Stimulated activated CD8-positive, alpha-beta memory T cell treated with anti-CD3 and anti-CD28 coated beads, Interleukin-4, amount 100 ng/mL, for 4 hours (primary cell): ENCODE results near the gene METTL25.

Experiments used
- DNase-seq, 2 donors: peaks; one replicate each; pipeline ENCODE4 v3.0.0-alpha.2; 2020; ENCODE audit warnings: low read depth in 2 of 2, low spot score in 1 of 2

The METTL25 gene

DNA sequence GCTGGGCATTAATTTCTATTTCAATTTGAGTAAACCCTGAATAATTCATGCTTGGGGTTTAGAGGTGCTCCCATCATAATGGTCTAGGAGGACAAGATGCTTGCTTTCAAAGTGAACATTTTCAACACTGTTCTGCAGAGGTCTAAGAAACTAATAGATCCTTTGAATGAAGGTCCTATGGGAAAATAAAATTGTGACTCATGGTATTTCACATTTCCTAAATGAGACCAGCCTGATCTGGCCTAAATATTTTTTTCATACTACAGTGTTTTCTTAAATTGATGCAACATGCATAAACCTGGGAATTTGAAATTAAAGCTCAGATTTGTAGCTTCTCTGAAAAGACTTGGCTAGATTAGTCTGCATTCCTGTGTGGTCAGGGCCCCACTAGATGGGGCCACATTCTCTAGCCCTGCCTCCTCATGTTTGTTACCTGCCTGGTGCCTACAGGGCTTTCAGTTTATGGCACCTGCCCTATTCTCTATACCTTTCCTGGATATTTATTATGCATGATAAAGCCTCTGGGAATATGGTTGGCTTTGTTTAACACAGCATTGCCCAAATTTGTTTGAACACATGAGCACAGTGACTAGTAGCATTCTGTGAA, 112.7 kb downstream of the METTL25 start:
- no peak for DNase-seq

DNA sequence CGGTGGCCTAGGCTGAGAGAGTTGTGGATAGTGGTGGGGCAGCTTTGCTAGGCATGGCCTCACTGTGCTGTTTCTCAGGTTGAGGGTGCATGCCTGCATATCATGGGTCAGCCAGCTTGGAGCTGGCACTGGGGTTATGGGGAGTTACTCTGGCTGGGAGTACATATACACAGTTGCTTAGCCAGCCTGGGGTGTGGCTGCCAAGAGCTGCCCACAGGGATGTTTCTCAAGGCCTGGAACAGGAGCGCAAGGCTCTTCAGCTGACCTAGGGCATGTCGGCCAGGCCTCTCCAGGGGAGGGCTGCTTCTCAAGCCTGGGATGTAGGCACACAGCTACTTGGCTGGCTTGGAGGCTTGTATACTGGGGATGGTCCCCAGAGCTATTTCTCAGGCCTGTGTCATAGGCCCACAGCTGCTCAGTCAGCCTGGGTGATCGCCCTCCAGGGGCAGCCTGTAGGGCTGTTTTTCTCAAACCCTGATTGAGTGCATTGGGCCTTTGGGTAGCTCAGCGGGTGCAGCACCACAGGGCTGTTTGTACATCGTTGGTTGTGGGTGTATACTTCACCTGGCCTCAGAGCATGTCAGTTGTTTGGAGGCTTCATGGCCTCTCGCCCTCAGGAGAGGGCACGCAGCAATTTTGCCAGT, 114.9 kb downstream of the METTL25 start:
- no peak for DNase-seq

DNA sequence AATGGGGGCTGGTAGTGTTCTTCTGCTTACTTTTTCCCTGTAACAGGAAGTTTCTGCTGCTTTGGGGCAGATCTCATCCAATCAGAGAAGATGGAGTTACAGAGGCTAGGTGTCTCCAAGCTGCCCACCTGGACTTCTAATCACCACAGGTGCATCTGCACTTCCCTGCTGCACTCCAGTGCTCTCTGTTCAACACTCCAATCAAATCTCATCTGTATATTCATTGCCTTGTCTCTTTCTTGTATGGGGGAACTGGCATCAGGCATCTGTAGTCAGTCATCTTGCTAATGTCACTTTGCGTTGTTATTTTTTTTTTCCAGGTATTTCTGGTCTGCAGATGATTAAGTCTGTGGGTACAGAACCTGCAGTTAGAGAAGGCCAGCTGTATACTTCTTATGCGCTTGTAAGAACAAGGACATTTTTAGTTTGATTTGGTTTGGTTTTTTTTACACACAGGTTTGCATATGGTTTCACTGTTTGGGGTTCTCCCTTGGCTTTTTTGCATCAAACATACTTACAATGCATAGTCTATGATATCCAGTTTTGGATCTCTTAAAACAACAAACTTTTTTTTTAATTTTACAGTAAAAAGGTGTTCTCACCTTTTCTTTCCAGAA, 116.0 kb downstream of the METTL25 start:
- no peak for DNase-seq

DNA sequence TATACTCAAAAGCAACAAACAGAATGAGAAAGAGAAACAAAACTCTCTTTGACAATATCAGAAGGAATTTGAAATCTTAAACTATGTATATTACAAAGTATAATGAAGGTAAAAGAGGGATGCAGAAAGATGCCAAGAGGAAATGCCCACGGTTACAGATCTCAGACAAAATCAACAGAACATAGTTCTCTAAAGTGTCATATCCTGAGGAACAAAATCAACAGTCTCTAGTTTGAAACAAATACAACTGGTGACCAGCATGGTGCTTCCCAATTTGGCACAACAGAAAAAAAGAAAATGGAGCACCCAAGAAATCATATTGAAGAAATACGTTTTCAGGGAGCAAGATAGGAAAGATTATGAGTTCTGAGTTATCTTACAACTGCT, 116.5 kb downstream of the METTL25 start:
- no peak for DNase-seq

DNA sequence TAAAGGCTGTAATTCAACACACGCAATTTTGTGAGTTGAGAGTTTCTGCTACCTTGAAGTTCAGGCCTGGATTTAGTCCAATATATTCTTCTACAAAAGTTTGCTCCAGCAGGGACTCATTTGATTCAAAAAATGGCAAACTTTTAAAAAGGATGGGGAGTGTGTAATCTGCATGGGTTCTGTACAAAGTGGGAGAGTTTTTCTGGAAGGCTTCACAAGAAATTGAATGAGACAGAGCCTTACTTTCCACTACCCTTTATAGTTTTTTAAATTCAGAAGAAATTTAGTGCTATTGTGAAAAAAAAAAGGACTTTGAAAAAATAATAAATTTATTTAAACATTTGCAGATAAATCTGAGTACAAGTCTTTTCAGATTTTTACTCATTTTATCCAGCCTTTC, 116.9 kb downstream of the METTL25 start:
- DNase-seq: no peak

DNA sequence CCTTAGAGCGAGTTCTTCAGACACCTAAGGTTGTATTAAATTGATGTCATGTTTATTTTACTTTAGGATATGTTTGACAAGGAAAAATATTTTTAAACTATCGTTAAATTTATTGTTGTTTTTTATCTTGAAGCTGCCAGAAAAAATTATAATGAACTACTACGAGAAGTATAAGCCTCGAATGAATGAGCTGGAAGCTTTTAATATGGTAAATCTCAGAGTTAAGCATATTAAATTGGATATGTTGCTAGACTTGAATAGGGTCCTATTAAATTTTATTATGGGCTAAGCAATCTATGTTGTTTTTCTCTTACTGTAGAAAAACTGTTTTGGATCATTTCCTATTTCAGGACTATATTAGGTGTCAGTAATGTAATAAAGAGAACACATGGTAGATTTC, 118.2 kb downstream of the METTL25 start:
- DNase-seq: no peak

DNA sequence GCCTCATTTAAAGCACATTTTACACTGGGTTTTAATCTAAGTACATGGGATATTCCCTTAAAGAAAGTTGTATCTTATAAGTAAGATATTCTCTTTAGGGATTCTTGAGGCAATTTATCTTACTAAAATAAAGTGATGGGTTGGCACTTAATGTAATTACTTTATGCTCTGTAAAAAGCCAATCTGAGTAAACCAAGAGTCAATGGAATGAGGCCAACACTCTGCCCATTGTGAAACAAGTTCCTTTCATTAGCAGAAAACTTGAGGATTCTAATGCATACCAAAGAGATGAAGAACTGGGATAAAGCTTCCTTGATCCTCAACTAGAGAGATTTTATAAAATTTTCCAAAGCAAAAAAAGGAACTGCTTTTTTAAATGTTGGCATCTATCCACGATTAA, 121.2 kb downstream of the METTL25 start:
- no peak for DNase-seq

DNA sequence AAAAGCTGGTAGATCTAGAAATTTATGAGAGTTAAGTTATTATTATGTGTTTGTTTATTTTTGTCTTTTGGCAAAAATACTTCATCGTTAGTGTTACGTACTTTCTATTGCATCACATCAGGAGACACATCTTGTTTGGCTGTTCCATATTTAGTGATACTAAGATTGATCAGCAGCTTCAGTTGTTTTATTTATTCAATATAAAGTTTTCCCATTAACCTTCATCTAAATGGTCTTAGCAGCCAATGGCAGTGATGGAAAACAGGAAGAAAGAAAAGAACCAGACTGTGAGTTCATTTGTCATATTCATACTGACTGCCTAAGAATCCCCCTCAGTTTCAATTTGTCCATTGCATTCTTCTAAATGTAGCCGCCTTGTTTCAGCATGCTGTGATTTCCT, 122.3 kb downstream of the METTL25 start:
- no peak for DNase-seq

DNA sequence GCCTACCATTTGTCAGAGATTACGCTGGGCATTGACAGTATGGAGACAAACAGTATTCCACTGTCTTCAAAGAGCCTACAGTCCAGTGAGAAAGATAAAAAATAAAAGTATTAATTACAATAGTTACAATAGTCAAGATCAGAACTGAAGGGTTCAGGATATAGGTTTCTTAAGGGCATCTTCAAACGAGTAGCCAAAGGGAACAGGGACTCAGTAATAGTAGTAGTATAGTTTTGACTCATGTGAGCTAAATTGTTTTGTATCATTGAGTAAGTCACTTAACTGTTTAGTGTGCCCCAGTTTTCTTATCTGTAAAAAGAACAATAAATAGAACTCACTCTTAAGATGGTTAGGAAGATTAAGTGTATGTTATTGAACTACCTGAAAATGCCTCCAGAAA, 123.6 kb downstream of the METTL25 start:
- DNase-seq: no peak

DNA sequence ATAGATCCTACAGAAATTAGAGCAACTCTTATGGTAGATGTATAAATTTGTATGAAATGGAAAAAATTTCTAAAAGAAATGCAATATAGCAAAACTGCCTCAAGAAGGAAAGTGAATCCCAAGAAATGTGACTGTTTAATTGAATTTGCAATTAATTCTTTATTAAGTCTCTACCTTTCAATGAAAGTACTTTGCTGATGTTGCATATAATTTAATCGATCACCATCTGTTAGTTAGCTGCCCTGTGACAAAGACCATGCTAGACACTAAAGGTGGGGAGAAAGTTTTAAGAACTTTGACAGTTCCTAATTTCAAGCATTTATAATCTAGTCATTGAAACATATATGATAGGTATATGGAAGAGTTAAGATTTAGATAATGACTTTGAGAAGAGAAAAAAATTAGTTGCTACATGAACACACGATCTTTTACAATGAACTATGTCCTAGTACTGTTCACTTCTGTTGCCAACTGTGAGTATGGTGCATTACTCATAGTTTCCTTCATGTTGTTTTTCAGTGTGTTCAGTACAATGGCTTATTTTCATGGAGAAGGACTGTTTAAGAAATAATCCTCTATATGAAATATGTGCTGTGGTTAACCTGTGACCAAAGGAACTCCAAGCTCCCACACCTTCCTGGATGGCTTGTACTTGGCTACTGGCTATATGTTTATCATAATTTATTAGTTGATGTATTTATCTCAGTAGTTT, 128.4 kb downstream of the METTL25 start:
- no peak for DNase-seq

DNA sequence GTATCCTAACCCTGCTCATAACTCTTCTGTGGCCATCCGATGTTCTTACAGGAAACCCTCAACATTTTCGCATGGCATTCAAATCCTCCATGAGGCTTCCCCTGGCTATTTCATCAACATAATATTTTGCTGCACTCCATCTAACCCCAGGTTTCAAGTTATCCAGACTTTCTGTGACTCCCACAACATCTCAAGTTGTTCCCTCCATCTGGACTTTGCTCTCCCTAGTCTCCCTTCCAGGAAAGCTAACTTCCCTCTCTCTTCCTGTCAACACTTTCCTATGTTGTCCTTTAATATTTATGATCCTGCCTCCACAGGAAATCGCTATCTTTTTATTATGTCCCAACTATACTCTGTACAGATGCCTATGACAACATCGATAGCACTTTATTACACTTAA, 146.1 kb downstream of the METTL25 start:
- DNase-seq: no peak

DNA sequence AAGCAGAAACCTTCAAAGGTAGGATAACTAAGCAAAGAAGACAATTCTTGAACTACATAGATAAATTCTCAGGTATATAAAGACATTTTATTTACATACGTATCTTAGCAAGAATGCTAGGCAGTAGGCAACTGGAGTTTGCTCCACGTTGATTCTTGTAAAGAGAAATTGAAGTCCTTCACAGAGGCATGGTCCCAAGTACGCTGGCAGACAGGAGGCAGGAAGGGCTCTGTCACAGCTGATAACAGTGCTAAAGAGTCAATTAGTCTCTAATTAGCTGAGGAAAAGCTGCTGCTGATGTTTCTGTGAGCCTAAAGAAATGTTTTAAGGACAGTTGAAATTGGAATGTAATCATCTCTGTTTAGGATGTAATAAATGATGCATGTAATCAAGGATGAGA, 146.8 kb downstream of the METTL25 start:
- no peak for DNase-seq

DNA sequence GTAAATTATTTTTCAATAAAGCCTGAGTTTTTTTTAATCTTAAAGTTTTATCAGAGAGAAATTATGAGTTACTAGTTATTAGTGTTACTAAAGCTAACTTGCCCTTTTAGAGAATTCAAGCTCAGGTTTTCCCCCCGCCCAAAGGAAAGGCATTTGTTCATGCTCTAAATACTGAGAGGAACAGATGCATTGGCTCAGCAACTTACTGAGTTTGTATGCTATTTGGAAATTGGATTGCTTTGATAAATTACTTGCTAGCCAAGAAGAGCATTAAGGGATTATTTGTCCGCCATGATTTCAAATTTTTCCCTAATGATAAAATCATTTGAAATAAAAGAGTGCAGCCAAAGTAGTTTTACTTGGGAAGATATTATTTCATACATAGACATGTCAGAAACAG, 149.4 kb downstream of the METTL25 start:
- no peak for DNase-seq

DNA sequence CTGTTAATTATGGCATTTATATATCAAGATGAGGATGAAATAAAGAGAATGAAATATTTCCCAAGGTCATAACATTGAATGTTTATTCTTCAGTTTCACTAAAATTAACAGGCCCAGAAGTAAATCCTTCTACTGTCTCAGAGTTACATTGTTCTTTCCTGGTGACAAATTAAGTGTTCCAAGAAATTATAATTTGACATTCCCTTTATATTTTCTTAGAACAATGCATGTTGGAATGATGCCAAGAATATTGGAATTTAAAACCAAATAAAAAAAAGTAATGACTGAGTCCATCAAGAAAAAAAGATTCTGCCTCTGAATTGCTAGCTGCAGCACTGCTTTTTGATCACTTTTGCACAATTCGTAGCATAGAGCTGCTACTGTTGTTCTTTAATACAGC, 152.1 kb downstream of the METTL25 start:
- DNase-seq: no peak

DNA sequence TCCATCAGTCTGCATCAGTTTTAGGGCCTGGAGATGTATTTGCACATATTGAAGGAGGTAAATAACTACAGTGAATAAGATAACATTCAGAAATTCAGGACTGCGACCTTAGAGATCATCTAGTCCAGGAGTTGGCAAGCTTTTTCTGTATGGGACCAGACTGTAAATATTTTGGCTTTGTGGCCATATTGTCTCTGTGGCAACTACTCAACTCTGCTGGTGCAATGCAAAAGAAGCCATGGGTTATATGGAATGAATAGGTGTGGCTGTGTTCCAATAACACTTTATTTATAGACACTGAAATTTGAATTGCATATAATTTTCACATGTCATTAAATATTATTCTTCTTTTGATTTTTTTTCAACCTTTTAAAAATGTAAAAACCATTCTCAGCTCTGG, 156.6 kb downstream of the METTL25 start:
- DNase-seq: no peak

DNA sequence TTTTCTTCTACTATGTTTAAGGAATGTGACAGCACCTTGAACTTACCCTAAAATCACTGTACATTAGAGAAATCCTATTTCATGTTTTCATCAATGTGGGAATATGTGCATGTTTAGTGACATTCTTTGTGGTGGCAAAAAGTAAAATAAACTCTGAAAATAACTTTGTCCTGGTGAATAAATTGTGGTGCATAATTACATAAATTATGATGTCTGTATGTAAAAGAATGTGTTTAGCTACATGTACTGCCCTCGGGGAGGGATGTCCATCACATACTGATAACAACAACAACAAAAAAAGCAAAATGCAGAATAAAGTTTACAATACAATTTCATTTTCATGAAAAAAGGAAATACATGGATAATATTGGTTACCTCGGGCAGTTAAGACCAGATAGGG, 157.3 kb downstream of the METTL25 start:
- no peak for DNase-seq

DNA sequence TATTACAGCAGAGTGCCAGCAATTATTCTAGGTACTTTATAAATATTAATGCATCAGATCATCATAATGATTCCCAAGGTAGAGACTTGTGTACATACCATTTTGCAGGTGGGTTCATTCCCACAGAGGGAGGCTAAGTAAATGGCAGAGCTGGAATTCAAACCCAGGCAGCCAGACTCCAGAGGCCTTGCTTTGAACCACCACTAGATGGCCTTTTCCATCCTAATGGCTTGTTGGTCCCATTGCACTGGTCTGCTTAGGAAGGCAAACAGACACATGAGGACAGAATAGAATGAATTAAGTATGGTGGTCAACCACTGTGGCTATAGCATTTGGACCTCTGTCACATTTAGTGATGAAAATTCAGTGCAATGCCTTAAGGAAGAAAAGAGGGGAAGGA, 158.7 kb downstream of the METTL25 start:
- no peak for DNase-seq

DNA sequence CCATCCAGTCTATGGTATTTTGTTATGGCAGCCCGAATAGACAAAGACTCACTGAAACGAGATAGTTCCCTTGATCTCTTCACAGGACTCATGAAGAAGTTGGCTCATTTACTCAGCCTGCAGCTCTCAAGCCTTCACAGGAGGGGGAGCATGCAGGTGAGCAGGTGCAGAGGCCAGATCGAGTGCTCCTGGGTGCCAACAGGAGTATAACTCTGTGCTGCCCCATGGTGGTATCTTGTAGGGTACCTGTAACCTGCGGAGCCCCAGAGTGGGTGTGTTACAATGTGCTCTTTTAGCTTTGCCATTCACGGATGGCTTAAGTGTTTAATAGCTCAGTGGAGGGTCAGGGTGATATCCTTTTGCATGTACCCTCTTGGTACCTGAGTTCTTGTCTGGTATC, 159.5 kb downstream of the METTL25 start:
- no peak for DNase-seq

DNA sequence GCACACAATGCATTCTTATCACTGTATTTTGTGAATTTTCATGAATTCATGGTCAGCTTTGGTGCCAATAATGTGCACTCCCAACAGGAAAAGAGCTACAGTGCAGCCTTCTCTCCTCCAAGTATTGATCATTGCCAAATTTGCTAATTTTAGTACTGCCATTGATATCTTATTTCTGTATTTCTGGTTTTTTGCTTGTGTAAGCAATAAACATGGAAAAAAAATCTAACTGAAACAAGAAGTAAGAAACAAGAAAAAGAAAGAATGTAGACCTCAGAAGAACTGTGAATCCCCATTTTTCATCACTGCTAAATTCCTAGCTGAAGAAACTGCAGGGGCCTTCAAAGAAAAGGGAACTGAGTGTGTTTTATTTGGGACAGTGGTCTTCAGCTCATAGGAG, 161.2 kb downstream of the METTL25 start:
- no peak for DNase-seq

DNA sequence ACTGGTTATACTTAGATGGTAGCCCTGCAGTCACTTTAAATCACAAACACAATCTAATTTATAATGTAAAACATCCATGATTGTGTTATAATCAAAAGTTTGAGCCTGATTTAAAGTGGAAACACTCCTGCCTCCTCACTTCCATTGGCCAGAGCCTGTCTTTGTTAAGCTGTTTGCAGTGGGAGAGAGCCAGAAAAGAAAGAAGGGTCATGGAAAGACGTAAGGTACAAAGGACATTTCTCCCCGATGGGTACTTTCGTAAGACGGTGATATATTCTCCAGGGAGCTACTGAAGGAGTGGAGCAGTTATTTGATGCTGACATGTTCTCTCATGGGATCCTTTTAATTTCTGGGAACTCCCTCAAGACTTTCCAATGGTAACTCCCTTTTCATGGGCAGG, 164.0 kb downstream of the METTL25 start:
- no peak for DNase-seq

DNA sequence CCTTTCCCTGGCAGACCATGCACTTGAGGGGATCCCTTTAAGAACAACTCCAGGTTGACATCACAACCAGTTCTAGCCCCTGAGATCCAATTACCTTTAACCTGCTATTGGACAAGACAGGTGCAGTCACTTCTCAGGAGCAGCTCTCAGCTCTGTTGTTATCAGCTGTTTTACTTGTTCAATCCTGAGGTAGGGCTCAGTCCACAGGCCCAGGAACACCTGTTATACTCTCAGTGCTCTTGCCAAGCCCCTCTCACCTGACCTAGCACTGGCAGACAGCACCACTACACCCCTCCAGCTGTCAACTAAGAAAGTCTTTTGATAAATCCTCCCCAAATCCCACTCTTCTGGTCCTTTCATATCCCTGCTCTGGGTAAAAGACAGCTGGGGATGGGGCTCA, 164.4 kb downstream of the METTL25 start:
- no peak for DNase-seq

DNA sequence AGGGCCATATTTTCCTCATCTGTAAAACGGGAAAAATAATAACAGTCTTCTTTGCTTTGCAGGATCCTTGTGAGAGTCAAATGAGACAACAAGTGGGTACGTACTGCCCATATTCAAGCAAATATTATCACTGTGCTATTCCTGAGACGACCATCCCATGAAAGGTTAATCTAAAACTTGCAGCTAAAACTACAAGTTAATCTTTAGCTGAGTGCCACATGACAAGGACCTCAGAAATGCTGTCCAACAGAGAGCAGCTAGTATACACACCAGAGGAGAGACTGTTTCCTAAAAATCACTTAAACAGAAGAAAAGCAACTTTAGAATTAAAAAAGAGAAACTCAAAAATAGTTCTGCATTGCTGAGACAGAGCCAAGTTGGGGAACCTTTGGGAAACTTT, 165.7 kb downstream of the METTL25 start:
- DNase-seq: no peak
